HG03060 (cell line): ENCODE results near the gene UGT3A1.
"Not testable (repeated sequence)": the region's sequence is repeated elsewhere in the genome, so short reads cannot be mapped to it uniquely, and the experiment has no call there.

Source experiments
- ATAC-seq: cut with Tn5 transposase; IDR thresholded peaks from one replicate; pipeline ENCODE4 v1.9.1; 2021; ENCODE audit warnings: low read depth, moderate number of reproducible peaks; ENCODE audit not compliant: unreplicated experiment

Gene UGT3A1

DNA sequence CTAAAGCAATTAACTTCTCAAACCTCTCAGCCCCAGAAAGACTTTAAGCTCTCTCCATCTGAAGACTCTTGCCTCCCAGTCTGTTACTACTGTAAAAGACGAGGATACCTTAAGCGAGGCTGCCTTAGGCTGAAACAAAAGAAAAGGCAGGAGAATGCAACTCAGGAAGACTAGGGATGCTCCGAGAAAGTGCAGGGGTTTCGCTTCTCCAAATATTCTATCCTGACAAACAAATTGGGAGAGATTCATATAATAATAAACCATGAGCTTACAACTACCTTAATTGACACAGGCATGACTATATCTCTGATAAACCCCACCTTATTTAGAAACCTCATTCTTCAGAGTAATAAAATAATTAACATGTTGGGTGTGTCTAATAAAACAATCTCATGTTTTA, 4.9 kb upstream of the UGT3A1 start:
- no peak for ATAC-seq

- ATAC-seq, result no peak
Measured at GRCh38 chr5:35990520-35990919, 670 bp downstream of the UGT3A1 start.

DNA sequence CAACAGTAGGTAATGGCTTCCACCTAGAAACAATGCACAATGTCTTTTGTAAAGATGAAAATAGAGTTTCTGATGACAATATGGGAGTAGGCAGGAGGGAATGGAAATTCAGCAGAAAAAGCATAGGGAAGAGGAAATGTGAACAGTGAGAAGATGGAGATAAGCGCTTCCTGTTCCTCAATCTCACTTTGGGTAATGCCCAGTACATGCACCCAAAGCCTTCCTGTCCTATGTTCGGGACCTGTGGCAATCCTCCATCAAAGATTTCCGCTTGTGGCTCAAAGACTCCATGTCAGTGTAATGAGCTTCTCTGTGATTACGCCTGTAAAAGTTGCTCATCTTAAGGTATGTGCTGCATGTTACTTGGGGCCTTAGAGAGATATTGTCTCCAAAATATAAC, 2.7 kb downstream of the UGT3A1 start:
- no peak for ATAC-seq

DNA sequence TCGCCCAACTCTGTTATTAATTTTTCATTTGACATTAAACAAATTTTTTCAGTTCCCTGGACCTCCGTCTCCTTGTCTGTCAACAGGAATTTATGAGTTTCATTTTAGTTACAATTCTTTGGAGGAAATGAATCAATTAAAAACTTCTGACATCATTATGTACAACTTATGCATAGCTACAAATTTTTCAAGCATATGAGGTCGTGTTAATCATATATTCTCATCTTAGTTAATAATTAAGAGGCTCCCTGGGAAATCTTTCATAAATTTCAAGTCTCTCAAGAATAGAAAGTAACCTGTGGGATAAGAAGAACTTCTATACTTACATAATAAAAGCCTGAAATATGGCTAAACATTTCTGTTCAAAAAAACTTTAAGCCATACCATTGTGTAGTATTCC, 3.4 kb downstream of the UGT3A1 start:
- ATAC-seq, result no peak

- ATAC-seq, result no peak
Measured at GRCh38 chr5:35979715-35980114, 11.5 kb downstream of the UGT3A1 start.

DNA sequence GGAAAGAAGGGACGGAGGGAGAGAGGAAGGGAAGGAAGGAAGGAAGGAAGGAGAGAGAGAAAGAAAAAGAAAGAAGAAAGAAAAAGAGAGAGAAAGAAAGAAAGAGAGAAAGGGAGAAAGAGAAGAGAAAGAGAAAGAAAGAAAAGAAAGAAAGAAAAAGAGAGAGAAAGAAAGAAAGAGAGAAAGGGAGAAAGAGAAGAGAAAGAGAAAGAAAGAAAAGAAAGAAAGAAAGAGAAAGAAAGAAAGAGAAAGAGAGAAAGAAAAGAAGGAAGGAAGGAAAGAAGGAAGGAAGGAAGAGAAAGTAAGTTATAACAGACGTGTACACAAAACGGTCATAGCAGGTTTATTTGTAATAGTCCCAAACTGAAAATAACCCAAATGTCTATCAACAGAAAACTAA, 14.3 kb downstream of the UGT3A1 start:
- not testable (repeated sequence) for ATAC-seq

GRCh38 chr5:35974570-35974969, 16.6 kb downstream of the UGT3A1 start:
- no peak for ATAC-seq

GRCh38 chr5:35971878-35972210, 19.3 kb downstream of the UGT3A1 start:
- no peak for ATAC-seq

DNA sequence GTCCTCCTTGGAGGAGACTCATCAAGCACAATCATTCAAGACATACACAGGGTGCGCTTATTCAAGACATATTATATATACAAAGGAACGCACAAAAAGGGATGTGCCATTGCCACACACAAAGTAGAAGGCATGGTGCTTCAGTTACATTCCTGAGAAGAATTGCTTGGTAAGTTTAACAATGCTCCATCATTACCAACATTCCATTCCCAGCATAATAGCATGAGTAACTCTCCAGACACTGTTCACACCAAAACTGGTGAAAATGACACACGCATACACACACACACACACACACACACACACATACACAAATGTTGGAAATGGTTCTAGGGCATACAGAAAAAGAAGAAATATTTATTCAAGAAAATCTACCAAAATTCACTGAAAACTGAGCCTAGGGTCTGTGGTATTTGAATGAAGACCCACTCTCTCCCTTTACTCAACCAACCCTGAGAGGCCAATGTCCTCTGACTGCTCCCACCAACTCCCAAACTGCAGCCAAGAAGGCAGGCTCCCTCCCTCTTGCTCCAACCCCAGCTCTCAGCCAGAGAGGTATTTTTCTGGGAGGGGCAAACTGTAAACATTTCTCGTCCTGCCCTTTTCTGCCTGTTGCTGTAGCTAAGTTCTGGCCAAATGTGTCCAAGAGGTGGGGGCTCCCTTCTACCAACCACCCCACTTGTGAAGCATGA, 19.9 kb downstream of the UGT3A1 start:
- ATAC-seq, result no peak

DNA sequence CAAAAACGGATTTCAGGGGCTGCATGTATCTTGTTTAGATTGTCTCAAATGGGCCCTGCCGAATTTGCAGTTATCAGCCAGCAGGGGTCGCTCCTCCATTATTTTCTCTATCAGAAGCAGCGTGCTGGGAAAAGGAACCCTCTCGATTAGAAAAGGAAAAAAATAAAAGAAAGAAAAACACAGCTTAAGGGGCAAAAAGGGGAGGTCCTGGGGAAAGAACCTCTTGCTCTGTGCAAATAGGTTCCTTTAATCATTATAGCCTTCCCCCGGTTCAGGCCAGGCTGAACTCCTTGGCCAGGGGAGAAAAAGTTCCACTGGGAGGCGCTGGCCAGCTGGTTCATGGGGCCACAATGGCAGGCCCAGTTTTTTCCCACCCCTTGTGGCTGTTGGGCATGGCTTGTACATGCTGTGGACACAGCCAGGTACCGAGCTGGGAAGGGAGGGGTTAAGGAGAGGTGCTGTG, 27.8 kb downstream of the UGT3A1 start:
- no peak for ATAC-seq

- ATAC-seq, result no peak
Measured at GRCh38 chr5:35960328-35960727, 30.9 kb downstream of the UGT3A1 start.

GRCh38 chr5:35956429-35956828, 34.8 kb downstream of the UGT3A1 start:
- no peak for ATAC-seq

- ATAC-seq, result no peak
Measured at GRCh38 chr5:35954175-35954574, 37.0 kb downstream of the UGT3A1 start.

DNA sequence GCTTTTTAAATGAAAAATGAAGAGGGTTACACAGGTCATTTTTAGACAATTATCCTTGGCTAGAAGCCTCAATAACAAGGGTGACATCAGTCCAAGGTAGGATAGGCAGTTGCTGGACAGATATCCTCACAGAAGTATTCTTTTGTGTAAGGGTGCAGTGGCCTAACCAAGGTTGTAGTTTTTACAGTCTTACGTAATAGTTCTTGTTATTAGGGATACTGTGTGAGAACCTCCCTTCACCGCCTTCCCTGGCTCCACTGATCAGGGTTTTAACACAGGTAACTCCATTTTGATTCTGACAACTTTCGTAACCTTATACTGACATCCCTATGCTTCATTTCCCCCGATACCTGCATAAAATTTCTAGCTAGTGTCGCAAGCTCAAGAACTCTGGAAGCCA, 44.1 kb downstream of the UGT3A1 start:
- ATAC-seq, result no peak

DNA sequence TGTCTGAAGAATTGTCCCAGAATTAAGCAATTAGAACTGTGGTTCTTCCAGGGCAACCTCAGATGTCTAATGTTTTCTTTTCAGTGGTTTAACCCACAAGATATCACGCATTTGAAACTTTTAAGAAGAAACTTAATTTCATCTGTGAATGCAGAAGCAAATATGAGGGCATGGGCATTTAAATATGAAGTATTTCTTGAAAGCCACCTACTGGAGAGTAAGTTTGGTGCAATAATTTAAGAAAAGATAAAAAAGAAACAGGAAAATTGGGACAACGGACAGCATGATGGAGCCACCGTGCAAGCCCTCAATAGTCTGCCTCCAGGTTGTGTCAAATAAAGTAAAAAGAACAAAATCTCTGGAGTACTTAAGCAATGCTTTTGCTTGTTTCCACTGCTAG, 51.6 kb downstream of the UGT3A1 start:
- no peak for ATAC-seq

- ATAC-seq, result no peak
Measured at GRCh38 chr5:35938568-35939227, 52.5 kb downstream of the UGT3A1 start, which contains the start of gene CAPSL. Gene CAPSL, minus strand, starts transcription at chr5:35938622. Its CDS starts 17,502 bp downstream, at chr5:35921120.

DNA sequence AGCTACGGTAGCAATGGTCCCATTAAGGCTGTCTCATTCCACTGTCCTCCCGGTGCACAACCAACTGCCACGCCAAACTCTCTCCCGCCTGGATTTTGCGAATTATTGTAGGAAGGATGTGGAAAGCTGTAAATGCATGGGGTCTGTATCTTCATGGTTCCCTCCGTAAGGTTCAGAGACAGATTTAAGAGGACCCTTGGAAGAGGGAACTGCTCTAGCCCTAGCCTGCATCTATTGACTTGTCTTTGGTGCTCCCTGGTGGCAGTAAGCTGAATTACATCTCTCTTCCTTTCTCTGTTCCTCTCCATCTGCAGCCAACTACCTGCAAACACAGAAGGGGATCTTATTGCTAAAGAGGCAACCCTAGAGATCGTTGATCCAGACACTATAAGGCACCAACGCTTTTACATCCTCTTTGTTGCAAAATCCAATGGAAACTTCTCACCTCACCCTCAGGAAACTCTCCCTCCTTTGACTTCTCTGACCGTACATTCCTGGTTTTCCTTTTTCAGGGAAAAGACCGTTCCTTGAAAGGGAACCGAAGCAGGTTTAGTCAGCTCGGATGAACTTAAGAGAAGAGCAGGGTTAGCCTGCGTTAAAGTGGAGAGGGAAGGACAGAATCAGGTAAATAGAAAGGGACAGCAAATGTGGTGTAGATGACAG, 64.7 kb downstream of the UGT3A1 start:
- ATAC-seq, result no peak

GRCh38 chr5:35924950-35925722, 66.1 kb downstream of the UGT3A1 start:
- ATAC-seq, result no peak

DNA sequence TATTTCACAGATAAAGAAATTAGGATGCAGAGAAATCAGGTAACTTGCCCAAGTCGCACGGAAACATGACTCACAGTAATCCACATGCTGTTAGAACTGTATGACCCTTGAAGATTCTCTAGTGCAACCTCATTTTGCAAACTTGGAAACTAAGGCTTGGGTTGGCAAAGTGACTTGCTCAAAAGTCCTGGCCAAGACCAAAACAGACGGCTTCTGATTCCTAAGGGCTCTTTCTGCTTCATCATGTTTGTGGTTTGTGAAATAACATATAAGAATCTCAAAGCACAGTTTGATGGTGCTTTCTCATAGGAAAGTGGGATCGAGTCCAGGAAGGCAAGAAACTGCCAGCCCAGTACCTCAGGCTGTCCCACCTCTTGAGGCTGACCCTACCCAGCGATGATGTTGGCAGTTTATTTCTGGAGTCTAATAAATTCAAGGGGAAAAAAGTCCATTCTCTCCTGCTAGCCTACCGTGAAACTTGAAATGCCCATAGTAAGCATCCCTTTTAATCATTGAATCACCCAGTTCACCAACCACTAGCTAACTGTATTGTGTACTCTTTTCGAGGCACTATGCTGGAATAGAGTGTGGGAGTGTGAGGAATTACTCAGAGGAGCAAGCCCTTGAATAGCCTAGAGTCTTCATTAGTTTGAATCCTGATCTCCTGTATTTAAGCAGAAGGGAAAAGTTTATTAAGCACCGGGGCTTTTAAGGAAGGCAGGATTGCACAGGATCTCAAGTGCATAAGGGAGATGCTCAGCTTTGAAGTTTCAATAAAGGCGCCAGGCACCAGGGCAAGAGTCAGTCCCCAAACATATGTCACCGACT, 66.9 kb downstream of the UGT3A1 start:
- no peak for ATAC-seq

GRCh38 chr5:35922468-35922867, 68.7 kb downstream of the UGT3A1 start:
- ATAC-seq, result no peak
